ENCODE measurements around the gene SLC4A2.

The SLC4A2 gene

DNA sequence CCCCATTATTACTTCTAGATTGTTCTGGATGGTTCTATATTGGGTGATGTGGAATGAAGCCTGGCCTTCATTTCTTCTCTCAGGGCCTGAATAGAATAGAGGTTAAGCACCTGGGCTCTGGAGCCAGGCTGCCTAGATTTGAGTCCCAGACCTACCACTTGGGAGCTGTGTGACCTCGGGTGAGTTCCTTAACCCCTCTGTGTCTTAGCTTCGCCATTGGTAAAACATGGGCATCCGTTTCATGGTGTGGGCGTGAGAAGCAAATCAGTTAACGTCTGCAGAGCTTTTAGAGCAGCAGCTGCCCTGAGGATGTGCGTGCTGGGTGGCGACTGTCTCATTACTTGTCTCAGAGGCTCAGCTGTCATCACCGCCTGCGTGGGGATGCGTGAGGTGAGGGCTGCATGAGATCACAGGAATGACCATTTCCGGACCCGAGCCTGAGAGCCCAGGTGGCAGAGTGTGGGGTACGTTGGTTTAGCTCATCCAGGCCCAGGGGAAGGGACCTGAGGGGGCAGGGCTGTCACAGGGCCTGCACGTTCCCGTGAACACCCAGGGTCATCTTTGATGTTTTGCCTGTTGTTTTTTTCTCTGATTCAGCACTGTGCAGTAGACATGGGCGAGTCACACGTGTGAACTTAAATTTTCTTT lies 36.6 kb downstream of the SLC4A2 start:
- no peak for DNase-seq

DNA sequence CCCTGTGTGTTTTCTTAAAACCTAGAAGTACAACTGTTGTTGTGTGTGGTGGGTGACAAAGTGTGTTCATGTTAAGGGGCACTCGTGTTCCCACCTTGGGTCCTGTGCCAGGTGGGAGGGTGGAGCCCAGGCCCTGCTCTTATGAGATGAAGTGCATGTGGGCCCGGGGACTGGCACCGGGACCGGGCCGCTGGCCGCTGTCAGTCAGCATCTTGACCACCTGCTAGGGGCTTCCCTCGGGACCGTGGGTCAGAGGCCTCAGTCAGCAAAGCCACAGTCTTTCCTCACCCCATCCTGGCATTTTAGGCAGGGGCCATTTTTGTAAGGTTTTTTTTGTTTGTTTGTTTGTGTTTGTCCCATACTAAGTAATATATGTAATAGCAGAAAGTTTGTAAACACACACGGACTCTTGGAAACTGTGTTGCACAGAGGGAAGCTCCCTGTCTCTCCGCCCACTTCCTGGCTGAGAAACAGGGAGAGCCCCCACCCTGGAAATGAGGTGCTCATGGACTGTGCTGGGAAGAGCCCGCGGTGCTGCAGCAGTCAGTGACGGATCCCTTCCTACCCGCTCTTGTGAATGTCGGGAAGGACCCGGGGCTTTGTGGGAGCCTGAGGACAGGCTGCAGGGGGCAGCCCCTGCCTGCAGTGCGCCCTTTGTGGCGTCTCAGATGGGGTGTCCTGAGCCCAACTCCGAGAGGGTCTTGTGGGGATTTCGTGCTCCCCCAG lies 40.3 kb downstream of the SLC4A2 start:
- DNase-seq, result no peak

DNA sequence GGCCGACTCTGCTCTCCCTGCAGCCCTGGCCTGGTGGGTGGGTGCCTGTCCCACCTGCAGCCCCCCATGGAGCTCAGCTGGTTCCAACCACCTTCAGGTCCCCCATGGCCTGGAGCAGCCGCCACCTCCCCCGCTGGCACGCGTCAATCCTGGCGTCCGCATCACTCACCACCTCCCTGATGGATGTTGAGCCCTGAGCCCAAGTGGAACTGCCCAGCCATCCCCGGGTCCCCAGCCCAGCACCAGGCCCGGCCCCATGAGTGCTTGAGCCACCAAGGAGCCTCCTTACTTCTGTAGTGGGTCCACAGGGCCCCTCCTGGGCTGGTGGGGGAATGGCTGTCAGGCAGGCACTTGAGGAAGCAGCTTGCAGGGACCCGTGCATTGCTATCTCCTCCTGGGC lies 41.5 kb downstream of the SLC4A2 start:
- DNase-seq, result no peak

DNA sequence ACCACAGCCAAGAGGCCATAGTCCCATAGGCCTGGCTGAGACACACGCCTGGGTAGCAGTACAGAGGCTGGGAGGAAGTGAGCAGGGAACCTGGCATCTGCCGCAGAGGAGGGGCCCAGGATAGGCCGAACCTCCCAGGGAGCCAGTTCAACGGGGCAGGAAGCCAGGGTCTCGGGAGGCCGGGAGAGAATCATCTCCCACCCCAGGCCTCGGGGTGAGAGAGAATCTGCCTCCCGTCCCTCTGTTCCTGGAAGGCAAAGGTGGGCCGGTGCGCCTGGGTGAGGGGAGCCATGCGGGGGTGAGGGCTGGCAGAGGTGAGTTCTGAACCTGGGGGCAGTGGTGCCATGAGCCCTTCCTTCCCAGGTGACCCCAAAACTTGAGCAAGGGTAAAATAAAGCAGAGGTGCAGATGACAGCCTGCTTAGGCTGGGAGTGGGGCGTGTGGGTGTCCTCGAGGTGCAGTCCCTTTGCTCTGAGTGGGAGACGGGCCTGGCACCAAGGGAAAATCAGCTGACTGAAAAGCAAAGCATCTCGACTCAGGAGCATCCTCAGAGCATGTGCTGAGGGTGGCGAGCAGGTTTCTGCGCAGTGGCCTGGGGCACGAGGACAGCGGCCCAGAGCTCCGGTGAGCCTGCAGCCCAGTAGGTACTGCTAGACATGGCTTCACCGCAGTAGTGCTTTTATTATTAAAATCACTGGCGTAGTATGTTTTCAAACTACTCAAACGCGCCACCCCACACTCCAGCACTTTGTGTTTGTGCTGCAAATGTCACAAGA lies 42.4 kb downstream of the SLC4A2 start:
- DNase-seq, result no peak

DNA sequence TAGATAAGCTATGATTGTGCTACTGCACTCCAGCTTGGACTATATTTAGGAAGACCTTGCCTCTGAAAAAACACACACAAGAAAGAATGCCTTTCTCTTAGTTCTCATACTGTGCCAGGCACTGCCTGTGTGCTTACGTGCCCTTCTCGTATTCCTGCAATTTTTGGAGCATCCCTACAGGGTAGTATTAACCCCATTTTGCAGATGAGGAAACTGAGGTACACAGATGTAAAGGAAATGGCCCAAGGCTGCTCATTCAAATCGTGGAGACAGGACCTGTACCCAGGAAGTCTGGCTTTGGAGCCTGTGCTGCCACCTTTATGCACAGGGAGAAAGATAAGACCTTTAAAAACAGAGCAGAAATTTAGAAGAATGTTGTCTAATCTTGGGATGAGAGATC lies 43.6 kb downstream of the SLC4A2 start:
- DNase-seq, result no peak

DNA sequence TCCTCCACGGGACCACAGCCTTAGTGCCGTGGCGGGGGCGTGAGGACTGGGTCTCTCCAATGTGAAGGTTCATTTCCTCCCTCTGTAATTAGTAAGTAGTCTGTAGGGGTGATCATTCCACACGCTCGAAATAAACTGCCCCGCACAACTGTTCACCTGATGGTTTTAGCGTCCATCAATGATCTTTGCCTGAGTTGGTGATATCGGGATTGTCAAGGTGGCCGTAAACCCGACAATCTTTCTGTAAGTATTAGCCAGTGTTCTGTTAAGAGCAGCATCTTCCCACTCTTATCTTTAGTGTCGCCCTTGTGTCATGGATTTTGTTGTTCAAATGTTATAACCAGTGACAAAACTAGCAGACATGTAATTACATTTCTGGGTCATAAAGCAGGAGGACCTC lies 44.6 kb downstream of the SLC4A2 start:
- no peak for DNase-seq

DNA sequence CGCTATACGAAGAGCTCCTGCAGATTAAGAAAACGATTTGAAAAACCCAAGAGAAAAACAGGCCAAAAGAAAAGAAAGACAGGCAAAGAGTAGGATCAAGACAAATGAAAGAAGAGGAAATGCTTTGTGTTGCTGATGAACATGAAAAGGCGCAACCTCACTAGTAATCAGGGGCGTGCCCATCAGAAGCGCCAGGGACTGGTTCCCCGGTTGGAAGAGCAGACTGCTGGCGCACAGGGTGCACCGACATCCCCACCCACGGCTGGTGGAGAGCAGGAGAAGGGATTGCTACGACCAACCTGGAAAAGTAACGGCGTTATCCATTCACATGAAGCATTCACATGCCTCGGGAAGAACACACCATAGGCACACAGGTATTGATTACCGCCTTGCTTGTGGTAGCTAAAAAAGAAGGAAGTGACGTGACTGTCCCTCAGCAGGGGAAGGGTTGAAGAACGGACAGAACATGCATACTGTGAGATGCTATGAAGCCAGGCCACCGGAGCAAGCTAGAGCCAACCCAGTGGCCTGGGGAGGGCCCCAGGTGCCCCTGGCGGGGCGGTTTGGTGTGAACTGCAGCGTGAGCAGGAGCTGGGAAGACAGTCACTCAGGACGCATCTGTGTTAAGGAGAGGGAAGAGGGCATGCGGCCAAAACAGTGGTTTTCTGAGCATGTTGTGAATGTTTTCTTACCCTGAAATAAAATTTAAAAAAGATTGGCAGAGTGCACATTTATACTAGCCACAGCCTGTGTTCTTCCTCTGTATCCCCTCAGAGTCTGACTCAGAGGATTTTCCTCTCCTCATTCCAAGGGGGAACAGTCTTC lies 45.2 kb downstream of the SLC4A2 start:
- no peak for DNase-seq

DNA sequence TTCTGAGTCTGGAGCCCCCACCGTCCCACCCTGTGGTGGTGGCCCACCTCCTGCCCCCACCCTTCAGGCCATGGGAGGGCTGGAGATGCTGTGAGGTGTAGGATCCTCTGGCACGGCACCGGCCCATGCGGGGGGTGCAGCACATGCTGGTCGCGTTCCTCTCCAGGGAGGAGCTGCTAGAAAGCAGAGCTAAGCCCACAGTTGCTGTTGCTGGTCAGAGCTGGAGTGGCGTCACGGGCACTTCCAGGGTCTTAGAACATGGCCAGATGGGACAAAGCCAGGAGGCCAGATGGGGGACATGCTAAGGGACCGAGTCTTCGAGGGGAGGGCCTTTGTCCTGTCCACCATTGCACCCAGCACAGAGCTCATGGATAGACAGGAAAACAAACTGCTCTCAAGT lies 48.5 kb downstream of the SLC4A2 start:
- DNase-seq, result no peak

DNA sequence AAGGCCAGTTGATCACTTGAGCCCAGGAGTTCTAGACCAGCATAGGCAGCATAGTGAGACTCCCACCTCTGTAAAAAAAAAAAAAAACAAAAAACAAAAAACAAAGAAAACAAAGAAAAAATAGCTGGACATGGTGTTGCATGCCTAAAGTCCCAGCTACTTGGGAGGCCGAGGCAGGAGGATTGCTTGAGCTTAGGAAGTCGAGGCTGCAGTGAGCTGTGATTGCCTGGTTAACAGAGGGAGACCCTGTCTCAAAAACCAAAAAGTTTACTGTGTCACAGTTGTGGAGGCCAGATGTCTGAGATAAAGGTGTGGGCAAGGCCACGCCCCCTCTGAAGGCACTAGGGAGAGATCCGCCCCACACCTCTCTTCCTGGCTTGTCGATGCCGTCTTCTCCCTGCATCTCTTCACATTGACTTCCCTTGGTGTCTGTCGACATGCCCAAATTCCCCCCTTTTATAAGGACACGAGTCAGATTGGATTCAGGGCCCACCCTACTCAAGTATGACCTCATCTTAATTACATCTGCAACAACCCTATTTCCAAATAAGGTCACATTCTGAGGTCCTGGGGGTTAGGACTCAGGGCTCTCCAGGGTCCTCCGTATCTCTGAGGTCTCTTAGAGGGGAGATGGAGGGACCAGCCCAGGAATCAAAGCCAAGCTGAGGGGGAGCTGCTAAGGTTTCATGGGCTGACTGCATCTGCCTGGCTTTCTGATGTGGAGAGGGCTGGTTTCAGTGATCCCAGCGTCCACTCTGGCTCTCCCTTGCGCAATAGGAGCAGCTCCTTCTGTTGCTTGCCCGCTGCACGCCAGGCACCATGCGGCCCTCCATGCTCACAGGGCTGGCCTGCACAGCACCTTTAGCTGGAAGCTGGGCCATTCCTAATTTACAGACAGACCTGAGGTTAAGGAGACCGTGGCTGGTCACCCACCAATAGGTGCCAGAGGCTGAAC lies 50.0 kb downstream of the SLC4A2 start:
- DNase-seq, result no peak

DNA sequence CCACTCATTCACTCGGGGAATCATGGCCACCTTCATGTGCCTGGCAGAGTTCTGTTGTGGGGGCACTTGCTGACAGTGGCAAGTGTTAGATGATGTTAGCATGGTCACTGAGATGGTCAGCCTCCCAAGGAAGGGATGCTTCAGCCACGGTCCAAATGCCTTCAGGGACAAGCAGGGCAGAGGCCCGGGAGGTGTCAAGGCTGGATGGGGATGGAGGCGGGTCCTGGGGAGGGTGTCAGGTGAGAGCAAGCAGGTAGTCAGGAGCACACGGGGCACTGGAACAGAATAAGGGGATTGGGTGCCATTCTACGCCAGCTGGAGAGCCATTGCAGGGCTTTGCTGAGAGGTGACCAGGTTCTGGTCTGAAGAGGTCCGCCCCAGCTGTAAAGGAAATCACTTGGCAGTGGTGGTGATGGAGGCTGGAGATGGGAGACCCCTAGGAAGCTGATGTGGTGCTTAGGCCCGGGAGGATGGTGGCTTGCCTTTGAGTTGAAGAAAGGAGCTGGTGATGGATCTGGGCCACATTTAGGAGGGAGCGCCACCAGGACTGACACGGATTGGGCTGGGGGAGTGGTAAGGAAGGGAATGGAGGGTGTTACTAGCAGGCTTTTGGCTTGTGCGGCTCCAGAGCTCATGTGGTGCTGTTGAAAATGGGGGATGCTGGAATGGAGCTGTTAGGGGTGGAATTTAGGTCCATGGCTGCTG lies 51.0 kb downstream of the SLC4A2 start:
- DNase-seq, result no peak

DNA sequence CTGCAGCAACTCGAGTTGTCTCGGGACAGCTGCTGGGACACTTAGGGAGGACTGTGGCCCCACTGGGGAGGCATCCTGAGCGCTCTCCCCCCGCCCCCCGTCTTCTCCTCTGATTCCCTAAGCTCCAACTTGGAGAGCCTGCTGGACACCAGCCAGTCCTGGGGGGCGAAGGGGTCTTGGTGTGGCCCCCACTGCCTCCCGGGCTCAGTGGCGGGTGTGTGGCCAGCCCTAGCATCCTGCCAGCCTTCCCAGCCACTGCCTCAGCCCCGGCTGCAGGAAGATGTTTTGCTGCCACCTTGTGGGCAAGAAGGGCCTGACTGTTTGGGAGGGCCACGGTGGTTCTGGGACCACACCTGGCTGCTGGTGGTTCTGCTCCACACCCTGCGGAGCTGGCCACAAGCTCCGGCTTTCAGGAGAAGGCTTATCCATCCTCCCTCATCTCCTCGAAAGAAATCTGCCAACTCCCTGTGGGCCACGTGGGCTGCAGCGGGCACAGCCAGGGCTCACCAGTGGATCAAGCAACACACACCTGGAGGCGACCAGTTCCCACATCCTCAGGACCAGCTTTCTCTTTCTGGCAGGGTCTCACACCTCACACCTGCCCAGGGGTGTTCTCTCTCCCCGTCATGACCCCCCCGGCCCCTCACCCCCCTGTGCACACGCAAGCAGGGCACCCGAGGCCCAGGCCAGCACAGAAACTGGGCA lies 51.7 kb downstream of the SLC4A2 start:
- DNase-seq, result peak in 1 of 2 experiments; percentile 60

DNA sequence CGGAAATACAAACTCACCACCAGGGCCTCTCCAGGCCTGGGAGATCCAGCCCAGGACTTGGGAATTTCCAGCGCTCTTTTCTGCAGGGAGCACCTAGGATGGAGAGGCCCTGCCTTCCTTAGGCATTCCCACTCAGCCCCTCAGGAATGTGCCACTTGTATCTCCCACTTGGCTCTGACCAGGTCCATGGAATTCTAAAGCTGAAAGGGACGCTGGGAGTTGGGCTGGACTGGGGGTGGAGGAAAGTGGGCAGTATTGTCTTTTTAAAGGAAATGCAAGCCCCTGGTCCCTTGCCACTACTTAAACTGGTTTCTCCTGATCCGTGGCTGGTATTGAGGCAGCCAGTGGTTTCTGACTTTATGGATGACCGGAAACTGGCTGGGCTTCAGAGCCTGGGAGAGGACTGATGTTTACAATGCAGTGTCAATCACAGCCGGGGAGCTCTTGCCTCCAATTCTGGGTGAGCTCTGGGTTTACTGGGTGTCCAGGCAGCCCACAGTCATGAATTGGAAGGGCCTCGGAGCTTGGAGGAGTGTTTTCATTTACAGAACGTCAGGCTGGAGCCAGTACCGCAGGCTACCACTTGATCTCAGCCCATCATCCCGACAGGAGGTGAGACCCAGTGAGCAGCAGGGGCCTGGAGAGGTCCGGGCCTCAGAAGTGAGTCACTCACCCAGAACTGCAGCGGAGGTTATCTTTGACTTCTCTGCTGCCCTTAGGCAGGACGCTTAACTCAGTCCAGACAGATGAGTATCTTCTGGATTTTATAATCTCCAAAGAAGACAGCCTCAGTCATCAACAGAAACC lies 54.2 kb downstream of the SLC4A2 start:
- no peak for DNase-seq

DNA sequence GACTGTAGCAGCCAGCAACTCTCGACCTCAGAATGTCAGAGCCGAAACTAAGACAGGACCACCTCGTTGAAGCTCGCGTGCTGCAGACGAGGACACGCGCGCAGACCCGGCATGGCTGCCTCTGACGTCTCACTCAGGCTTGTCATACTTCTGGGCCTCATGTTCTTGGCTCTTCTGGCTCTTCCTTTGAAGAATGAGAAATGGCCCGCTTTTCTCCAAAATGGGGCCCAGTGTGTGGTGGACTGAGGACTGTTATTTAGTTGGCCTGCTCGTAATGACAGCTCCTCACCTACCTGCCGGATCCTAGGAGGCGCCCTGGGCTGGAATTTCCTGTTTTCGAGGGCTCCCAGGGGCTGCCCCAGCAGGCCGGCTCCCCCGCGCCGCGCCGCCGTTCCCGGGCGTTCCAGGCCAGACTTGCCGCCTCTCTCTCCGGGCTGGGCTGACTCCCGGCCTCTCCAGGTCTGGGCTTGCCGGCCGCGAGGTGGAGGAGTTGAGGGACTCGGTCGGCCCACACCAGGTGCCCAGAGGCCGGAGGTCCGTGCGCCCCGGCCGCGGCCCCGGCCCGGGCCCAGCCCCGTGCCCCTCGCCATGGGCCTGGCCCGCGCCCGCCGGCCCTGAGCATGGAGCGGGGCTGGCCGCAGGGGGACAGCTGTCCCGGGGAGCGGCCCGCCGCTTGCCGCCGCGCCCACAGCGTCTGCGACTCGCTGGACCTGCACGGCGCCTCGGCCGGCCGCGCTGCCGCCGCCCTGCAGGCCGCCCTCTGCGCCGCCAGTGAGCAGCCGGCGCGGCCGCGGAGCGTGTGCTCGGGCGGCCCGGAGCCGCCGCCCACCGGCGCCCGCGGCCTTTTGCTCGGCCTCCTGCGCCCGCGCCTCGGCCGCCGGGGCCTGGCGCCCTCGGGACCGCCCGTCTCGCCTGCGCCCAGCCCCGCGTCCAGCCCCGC lies 55.0 kb downstream of the SLC4A2 start:
- no peak for DNase-seq

DNA sequence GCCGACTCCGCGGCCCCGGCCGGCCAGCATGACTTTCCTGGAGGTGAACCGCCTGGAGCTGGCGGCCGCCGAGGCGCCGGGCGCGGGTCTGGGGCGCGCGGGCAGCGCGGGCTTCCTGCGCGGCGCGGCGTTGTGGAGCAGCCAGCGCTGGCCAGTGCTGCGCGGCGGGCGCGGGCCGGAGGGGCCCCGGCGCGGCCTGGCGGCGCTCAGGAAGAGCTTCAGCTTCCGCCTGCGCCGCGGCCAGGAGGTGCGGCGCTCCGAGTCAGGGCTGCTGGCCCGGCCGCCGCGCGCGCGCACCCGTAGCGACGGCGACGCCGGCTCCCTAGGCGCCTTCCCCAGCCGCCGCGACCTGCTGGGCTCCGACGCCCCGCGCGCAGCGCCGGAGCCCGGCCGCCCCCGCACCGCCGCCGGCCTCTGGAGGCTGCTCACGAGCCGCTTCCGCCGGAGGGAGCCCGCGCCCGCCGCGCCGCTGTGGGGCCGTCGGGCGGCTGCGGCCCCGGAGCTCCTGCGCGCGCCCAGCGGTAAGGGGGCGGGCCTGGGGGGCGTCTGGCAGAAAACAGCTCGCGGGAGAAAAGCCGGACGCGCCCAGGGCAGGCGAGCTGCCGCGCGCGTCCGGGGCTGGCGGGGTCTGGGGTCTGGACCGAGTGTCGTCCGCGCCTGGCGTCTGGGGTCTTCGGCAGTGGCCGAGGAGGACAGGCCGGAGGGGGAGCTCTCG lies 55.9 kb downstream of the SLC4A2 start:
- DNase-seq, result no peak

DNA sequence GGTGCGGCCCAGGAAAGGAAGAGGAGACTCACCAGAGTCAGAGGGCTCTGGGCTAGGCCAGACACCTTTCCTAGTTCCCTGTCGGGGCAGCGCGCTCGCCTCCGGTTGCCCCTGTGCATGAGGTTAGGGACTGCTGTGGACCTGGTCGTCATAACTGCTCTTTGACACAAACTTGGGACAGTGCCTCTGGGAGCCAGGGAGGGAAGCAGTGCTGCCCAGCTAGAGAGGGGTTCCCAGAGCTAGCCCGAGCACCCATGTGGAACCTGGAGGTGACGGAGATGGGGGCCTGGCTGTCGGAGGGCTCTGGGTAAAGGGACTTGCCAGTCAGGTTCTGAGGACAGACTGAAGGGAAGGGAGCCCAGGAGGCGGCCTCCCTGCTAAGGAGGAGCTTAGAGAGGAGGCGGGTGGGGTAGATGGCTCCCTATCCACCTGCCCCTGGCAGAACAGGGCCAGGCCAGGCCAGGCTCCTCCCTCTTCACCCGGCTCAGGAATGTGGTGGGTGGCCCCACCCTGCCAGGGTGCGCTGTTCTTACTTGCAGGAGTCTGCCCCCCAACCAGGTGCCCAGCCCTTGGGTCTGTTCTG lies 56.5 kb downstream of the SLC4A2 start:
- DNase-seq, result no peak

DNA sequence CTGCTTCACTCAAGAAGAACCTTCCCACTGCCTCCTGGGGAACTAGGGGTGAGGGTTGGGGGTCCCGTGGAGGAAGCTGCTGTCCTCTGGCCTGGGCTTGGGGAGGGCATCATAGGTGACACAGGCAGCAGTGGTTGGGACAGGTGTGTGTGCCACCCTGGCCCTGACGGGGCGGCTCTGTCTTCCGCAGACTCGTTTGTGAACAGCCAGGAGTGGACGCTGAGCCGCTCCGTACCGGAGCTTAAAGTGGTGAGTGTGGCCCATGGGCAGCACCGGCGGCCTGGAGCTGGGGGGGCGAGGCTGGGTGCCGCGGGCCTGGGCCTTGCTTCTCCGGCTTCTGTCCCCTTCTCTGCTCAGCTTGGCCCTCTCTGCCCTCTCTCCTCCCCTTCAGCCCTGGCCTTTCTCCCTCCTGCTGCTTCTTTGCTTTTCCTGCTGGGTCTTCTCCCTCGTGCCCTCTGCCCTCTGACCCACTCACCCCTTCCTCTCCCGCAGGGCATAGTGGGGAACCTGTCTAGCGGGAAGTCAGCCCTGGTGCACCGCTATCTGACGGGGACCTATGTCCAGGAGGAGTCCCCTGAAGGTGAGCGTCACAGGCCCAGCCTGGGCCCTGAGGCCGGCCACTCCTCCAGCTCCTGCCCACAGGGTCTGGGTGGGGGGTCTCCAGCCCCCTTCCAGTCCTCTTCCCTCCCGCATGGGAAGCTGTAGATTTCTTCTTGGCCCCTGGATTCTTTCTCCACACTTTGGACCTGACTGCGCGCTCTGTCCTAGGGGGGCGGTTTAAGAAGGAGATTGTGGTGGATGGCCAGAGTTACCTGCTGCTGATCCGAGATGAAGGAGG lies 57.4 kb downstream of the SLC4A2 start:
- DNase-seq, result no peak

DNA sequence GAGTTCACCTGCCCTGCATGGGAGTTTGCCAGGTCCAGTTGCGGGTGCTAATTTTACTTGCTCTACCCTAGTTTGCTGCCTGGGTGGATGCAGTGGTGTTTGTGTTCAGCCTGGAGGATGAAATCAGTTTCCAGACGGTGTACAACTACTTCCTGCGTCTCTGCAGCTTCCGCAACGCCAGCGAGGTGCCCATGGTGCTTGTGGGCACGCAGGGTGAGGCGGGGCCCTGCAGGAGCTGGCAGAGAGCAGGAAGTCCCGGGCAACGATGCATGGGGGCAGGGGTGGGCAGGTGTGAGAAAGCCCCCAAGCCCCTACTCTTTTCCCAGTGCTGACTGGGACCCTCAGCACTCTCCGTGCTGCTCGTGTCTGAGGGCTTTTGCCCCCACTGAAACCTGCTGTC lies 58.2 kb downstream of the SLC4A2 start:
- no peak for DNase-seq

Measured in NCI-H187 (cell line).